Prostate gland (tissue), 2 donors: ENCODE results near the gene EEF1AKMT3.

Source experiments
- CTCF ChIP-seq, 4 experiments: fragments of 200-600 bp in 2 of 4; fragments of 450-650 bp in 2 of 4; sonication (generic) in 2 of 4; IDR thresholded peaks; 1 replicate in 3 of 4; 2 replicates in 1 of 4; pipeline ENCODE4 v1.5.1; 2016 to 2019; ENCODE audit warnings: antibody characterized with exemption in 4 of 4, mild to moderate bottlenecking in 2 of 4, moderate library complexity in 2 of 4
- POLR2A ChIP-seq: fragments of 450-650 bp; IDR thresholded peaks from one replicate; pipeline ENCODE4 v1.6.1; 2016; ENCODE audit warnings: antibody characterized with exemption, mild to moderate bottlenecking
- POLR2AphosphoS5 ChIP-seq: sonication (generic); formaldehyde crosslinking; IDR thresholded peaks from one replicate; pipeline ENCODE4 v1.6.1; 2017; ENCODE audit warnings: antibody characterized with exemption

- peak in 3 of 4 experiments; percentile 11 to 40 (median 30) for TF ChIP-seq CTCF (IDR thresholded peaks at IDR 0.05)
- TF ChIP-seq POLR2AphosphoS5, result no peak
- no peak for TF ChIP-seq POLR2A
These were observed 15.7 kb upstream of the EEF1AKMT3 start for GRCh38 chr12:57756406-57757341.
